Measurements from ENCODE around the gene RADIL.
"Not testable (repeated sequence)": the region's sequence is repeated elsewhere in the genome, so short reads cannot be mapped to it uniquely, and the experiment has no call there.

Gene RADIL

GRCh38 chr7:4883372-4884144 lies at the start of gene RADIL:
Gene RADIL, minus strand, starts transcription at chr7:4883716. Its CDS starts 5,577 bp downstream, at chr7:4878139.
- peak; percentile 96 for DNase-seq

- DNase-seq = no peak
Observed at GRCh38 chr7:4931943-4932342, 48.4 kb upstream of the RADIL start.

DNA sequence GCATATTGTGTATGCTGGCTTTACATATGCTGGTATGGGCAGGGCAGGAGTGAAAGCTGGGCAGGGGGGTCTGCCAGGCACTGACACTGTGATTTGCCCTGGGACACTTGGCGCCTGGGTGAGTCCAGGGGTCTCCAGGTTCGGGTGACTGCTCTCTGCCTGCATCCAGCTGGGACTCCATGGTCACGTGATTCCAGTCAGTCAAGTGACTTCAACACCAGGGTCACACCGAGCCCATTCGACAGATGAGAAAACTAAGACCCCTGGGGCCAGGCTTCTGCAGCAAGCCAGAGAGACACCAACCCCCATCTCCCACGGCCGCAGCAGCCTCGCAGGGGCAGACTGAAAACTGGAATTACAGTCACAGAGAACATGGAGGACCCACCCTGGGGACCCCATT lies 45.5 kb upstream of the RADIL start:
- no peak for DNase-seq

DNA sequence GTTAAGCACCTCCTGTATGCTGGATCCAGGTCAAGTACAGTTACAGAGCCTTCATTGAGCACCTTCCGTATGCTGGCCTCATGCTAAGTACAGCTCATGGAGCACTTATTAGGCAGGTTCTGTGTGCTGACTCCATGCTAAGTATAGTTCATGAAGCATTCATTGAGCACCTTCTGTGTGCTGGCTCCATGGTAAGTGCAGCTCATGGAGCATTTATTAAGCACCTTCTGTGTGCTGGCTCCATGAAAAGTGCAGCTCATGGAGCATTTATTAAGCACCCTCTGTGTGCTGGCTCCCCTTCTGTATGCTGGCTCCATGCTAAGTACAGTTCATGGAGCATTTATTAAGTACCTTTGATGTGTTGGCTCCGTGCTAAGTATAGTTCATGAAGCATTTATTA lies 44.9 kb upstream of the RADIL start:
- no peak for DNase-seq

DNA sequence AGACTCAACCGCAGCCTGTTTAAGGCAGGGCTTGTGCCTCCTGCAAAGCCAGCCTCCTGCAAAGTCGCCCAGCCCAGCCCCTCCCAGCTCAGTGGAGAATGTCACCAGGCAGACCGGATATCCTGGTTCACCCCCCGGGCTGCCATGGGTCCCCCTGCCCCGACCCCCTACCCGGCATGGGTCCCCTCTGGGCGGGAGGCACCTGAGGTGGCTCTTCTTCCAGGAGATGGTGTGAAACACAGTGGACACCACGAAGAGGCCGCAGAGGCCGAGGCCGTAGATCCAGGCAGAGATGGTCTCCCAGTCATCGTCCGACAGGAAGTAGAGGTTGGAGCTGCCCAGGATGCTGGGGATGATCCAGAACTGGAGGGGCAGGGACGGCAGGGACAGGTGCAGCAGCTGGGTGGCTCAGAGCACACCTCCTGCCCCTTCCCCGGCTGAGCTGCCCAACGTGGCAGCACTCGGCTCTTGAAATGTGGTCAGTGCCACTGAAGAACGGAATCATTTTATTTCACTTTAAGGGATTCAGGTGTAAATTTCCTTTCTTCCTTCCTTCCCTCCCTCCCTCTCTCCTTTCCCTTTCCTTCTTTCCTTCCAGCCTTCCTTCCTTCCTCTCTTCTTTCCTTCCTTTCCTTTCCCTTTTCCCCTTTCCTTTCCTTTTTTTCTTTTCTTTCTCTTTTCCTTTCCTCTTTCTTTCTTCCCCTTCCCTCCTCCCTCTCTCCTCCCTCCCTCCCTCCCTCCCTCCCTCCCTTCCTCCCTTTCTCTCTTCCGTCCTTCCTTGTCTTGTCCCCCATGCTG lies 36.7 kb upstream of the RADIL start:
- no peak for DNase-seq

DNA sequence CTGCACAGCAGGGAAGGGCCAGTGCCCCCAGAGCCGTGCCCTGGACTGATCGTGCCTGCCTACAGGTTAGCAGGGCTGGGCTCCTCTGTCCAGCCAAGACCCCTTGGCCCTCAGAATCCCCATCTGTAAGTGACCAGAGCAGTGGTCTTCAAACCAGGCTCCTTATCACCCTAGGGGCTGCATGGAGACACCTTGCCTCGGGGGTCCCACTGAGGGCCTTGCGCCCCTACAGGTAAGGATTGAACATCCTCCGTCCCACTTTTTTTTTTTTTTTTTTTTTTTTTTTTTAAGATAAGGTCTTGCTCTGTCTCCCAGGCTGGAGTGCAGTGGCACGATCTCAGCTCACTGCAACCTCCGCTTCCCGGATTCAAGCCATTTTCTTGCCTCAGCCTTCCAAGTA lies 32.6 kb upstream of the RADIL start:
- DNase-seq = no peak

DNA sequence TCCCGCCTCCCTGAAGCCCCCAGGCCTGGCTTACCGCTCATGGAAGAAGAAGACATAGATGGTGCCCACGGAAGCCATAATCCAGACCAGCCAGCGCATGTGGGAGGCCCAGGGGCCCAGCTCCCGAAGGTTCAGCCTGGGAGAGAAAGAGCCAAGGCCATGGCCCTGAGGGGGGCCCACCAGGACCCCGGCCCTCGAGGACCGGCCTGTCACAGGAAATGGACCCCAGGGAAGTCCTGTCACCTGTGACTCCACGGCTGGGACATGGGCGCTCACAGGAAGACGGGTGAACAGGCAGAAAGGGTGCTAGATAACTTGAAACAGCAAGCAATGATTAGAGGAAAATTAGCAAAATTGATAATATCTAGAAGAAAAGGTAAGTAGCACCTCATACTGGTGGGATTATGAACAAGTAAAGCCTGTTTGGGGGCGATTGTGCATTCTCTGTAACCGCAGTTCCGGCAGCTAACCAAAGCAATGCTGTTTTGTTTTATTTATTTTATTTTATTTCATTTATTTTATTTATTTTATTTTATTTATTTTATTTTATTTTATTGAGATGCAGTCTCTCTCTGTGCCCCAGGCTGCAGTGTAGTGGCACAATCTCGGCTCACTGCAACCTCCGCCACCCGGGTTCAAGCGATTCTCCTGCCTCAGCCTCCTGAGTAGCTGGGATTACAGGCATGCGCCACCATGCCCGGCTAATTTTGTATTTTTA lies 27.8 kb upstream of the RADIL start:
- DNase-seq = no peak

DNA sequence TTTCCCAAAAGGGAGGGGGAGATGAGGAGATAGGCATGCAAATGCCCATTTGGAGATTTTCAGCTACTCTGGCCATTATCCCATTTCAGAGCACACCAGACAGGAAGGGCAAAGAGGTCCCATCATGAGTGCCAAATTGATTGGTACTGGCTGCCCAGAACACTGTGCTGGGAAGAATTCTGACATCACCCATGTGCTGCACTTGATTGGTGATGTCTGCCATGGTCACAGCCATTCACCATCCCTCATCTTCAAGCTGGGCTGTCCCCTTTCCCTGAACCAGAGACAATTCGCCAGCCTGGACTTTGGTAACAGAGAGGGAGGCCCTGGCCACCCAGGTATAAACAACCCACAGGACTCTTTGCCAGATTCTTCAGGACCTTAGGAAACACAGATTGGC lies 23.2 kb upstream of the RADIL start:
- DNase-seq = no peak

DNA sequence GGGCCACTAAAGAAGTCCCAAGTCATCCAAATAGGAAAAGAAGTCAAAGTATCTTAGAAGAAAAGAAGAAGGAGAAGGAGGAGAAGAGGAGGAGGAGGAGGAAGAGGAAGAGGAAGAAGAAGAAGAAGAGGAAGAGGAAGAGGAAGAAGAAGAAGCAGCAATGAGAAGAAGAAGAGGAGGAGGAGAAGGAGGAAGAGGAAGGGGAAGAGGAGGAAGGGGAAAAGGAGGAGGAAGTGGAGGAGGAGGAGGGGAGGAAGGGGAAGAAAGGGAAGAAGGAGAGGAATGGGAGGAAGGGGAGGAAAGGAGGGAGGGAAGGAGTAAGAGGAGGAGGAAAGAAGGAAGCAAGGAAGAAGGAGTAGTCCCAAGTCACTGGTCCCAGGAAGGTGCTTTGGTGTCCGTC lies 21.7 kb upstream of the RADIL start:
- no peak for DNase-seq

GRCh38 chr7:4904346-4904745 lies 20.8 kb upstream of the RADIL start:
- no peak for DNase-seq

GRCh38 chr7:4895766-4896165 lies 12.2 kb upstream of the RADIL start:
- DNase-seq = no peak

DNA sequence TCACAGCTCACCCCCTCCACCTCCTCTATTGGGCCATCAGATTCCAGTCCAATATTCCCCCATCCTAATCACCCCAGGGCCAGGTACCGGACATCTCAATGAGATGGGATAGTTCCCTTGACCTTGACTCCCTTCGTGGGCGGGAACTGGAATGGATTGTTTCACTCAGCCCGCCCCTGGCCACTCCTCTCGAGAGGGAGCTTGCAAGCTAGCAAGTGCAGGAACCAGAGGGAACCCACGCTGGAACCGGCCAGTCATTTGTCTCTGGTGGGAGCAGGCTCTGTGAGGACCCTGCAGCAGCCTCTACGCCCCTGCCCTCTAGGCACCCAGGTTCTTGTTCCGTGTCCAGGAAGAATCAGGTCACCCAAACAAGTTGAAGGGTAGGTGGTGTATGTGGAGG lies 11.0 kb upstream of the RADIL start:
- no peak for DNase-seq

DNA sequence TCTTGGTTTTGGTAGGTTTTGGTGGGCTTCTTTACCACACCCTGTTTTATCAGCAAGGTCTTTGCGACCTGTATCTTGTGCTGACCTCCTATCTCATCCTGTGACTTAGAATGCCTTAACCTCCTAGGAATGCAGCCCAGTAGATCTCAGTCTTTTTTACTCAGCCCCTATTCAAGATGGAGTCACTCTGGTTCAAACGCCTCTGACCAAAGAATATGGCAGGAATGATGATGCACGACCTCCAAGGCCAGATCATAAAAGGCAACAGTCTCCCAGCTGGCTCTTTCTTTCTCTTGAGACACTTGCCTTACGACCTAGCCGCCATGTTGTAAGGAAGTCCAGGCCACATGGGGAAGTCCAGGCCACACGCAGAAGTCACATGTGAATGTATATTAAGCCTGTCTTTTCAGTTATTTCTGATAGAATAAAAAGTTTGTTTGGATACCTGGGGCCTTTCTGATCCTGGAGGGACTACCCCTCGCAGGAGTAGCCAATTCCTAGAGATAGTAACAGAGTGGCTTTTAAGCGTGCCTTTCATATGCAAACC lies 10.5 kb upstream of the RADIL start:
- no peak for DNase-seq

DNA sequence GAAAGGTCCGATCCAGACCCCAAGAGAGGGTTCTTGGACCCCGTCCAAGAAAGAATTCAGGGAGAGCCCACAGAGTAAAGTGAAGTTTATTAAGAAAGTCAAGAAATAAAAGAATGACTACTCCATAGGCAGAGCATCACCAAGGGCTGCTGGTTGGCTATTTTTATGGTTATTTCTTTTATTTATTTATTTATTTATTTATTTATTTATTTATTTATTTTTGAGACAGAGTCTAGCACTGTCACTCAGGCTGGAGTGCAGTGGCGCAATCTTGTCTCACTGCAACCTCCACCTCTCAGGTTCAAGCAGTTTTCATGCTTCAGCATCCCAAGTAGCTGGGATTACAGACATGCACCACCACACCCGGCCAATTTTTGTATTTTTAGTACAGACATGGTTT lies 9.7 kb upstream of the RADIL start:
- DNase-seq = not testable (repeated sequence)

- not testable (repeated sequence) for DNase-seq
Observed at GRCh38 chr7:4891522-4891921, 8.0 kb upstream of the RADIL start.

GRCh38 chr7:4889682-4890081 lies 6.2 kb upstream of the RADIL start:
- no peak for DNase-seq

GRCh38 chr7:4888161-4888560 lies 4.6 kb upstream of the RADIL start:
- no peak for DNase-seq

DNA sequence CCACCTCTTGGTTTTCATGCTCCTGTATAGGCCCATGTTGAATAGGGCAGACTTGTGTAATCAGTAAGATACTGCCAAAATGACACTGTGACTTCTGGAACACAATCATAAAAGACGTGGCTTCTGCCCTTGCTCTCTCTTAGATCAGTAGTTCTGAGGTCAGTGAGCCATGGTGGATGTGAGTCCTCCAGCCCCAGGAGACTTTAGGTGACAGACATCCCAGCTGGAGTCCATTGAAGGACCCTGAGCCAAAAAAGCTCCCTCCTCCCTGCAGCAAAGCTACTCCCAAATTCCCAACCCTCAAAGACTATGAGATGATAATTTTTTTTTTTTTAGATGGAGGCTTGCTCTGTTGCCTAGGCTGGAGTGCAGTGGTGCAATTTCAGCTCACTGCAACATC lies 3.2 kb upstream of the RADIL start:
- no peak for DNase-seq

DNA sequence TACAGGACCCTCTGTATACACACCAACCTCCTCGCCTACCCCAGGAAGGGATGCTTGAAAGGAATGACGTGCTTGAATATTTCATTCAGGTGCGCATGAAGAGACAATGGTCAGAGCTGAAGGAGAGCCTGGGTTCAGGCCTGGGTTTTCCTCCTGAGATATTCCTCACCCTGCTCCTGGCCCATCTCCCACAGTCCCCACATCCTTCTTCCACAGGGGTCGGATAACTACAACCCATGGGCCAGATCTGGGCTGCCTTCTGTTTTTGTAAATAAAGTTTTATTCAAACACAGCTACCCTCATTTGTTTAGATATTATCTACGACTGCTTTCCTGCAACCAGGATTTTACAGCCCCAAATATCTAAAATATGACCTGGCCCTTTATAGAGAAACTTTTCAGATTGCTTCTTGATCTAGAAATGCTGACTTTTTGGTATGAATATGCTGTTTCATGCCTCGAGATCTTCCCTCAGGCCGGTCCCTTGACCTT lies 1.8 kb upstream of the RADIL start:
- DNase-seq = no peak

- DNase-seq = no peak
Observed at GRCh38 chr7:4884164-4884563, 648 bp upstream of the RADIL start.

- DNase-seq = peak in 1 of 2 experiments; percentile 25
Observed at GRCh38 chr7:4883033-4883371, 514 bp downstream of the RADIL start.

DNA sequence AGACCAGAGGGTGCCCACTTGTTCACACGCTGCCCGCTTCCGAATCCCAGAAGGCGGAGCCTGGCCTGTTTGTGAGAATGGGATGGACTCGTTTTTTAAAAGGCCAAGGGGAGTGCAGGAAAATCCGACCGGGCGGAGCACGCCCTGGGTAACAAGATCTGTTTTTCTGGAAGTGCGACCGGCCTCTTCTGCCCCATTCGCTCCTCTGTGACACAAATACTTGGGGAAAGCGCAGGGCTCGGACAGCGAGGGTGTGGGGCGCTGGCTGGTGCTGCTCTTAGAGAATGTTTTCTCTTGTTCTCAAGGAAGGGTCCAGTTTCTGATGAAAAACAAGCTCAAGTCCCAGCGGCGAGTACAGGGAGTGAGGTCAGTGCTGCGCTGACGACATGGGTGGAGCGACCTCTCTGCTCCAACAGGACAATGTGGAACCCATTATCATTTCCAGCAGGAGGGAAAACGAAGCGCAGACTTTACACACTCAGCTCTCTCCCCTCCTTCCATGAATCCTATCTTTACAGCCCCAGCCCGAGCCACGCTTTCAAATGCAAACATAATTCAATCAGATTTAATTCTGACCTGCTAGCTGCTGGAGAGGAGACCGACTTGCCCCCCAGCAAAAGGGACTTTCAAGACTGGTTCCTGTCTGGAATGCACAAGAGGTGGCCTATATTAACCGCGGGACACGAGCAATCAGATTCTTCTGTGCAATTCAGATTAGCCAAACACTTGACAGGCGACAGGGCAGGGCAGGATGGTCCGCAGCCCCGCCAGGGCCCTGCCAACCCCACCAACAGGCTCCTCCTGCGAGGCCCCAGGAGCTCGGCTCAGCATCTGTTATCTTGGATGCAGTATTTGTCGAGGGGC lies 1.1 kb downstream of the RADIL start:
- peak in 1 of 2 experiments; percentile 27 for DNase-seq
